ENCODE results near the gene CTNND2.

- no peak for TF ChIP-seq TARDBP (IDR thresholded peaks at IDR 0.05)
- no peak for TF ChIP-seq CTBP1 (IDR thresholded peaks at IDR 0.05; ENCODE audit: borderline replicate concordance)
- no peak for TF ChIP-seq SUZ12 (IDR thresholded peaks at IDR 0.05)
- no peak for TF ChIP-seq L3MBTL2 (conservative IDR thresholded peaks at IDR 0.05)
- no peak for TF ChIP-seq FOXK2 (IDR thresholded peaks at IDR 0.05)
Observed at GRCh38 chr5:11126844-11127243, 777.4 kb downstream of the CTNND2 start.

Measured in HEK293T (cell line).